Smooth muscle cell (in vitro differentiated cells): ENCODE data around the gene CNPPD1. TPM values are rescaled to one million over a fixed set of nuclear protein-coding genes. Genes with fewer than 3 reads are reported as not detected.

ENCODE experiments used
- DNase-seq: peaks from one replicate; lab custom pipeline; 2025; ENCODE audit not compliant: unreplicated experiment; lab: John Stamatoyannopoulos, UW
- H2AFZ ChIP-seq: fragments of 200-600 bp; sonication (generic); 2 replicates; pipeline ENCODE4 v1.6.0; 2016; ENCODE audit warnings: antibody characterized with exemption, low read depth, mild to moderate bottlenecking
- H3F3A ChIP-seq: fragments of 200-600 bp; sonication (generic); 2 replicates; pipeline ENCODE4 v1.6.0; 2017; ENCODE audit warnings: antibody characterized with exemption, low read depth
- H3K27ac ChIP-seq: fragments of 200-600 bp; sonication (generic); 2 replicates; pipeline ENCODE4 v1.5.1; 2016; ENCODE audit warnings: low read depth, mild to moderate bottlenecking
- H3K27me3 ChIP-seq: fragments of 200-600 bp; sonication (generic); 2 replicates; pipeline ENCODE4 v1.6.1; 2016; ENCODE audit warnings: low read depth, mild to moderate bottlenecking
- H3K36me3 ChIP-seq: fragments of 200-600 bp; sonication (generic); 2 replicates; pipeline ENCODE4 v1.5.1; 2016; ENCODE audit warnings: low read depth
- H3K4me1 ChIP-seq: fragments of 200-600 bp; sonication (generic); 2 replicates; pipeline ENCODE4 v1.5.1; 2016; ENCODE audit warnings: low read depth
- H3K4me2 ChIP-seq: fragments of 200-600 bp; sonication (generic); 2 replicates; pipeline ENCODE4 v1.6.0; 2016; ENCODE audit warnings: mild to moderate bottlenecking
- H3K4me3 ChIP-seq: fragments of 200-600 bp; sonication (generic); 2 replicates; pipeline ENCODE4 v1.5.1; 2016; ENCODE audit warnings: mild to moderate bottlenecking
- H3K79me2 ChIP-seq: fragments of 200-600 bp; sonication (generic); 2 replicates; pipeline ENCODE4 v1.6.0; 2016; ENCODE audit warnings: low read depth, mild to moderate bottlenecking
- H3K9ac ChIP-seq: fragments of 200-600 bp; sonication (generic); 2 replicates; pipeline ENCODE4 v1.6.0; 2016; ENCODE audit warnings: low read depth
- H3K9me3 ChIP-seq: fragments of 200-600 bp; sonication (generic); replicated peaks from 2 replicates; pipeline ENCODE4 v1.5.1; 2016; ENCODE audit warnings: low read depth
- H4K20me1 ChIP-seq: fragments of 200-600 bp; sonication (generic); 2 replicates; pipeline ENCODE4 v1.6.0; 2016; ENCODE audit warnings: low read depth
- WGBS: methylation state at CpG from one replicate; pipeline ENCODE4 v1.1.7; 2016; ENCODE audit warnings: low lambda C conversion rate; 5-methylcytosine and 5-hydroxymethylcytosine counted together
- polyA plus RNA-seq: library from polyadenylated mRNA; unstranded; fragments of >200 nt; fragmentation: Nextera tagmentation; extraction: Ambion mirVana; gene quantifications from 2 replicates; pipeline ENCODE4 v1.2.1, GENCODE V29; 2016
- total RNA-seq: library from RNA; depleted of rRNA; stranded (reverse); fragments of >200 nt; gene quantifications from 2 replicates; pipeline ENCODE4 v1.2.3, GENCODE V29; 2014
- TF ChIP-seq, protein P1 (sequence below): fragments of 200-600 bp; sonication (generic); IDR thresholded peaks from 2 replicates; pipeline ENCODE4 v1.5.1; 2017; ENCODE audit warnings: borderline replicate concordance, mild to moderate bottlenecking, antibody characterized with exemption; ENCODE audit not compliant: insufficient read depth, poor library complexity, severe bottlenecking

The CNPPD1 gene
- total and polyA plus RNA-seq, 2 experiments from 2014 or later = 14.8 to 26.0 TPM

DNA sequence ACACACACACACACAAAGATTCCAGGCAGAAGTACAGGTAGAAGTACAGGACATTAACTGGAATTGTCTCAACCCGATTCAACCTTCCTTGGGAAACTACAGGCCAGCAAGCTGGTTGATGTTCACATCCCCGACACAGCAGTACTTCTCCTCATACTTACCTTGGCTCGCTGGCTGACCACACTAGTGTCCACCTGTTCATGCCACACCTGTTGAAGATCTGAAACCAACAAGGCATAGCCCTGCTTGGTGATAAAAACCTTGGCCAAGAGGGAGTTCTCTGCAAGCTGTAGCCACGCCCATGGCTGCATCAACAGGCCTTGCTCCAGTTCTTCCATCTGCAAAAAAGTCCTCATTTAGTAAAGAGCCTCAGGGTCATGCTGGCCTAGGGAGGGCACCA is 18.7 kb downstream of the CNPPD1 start:
- DNase-seq = no peak
- TF ChIP-seq, protein P1, sequence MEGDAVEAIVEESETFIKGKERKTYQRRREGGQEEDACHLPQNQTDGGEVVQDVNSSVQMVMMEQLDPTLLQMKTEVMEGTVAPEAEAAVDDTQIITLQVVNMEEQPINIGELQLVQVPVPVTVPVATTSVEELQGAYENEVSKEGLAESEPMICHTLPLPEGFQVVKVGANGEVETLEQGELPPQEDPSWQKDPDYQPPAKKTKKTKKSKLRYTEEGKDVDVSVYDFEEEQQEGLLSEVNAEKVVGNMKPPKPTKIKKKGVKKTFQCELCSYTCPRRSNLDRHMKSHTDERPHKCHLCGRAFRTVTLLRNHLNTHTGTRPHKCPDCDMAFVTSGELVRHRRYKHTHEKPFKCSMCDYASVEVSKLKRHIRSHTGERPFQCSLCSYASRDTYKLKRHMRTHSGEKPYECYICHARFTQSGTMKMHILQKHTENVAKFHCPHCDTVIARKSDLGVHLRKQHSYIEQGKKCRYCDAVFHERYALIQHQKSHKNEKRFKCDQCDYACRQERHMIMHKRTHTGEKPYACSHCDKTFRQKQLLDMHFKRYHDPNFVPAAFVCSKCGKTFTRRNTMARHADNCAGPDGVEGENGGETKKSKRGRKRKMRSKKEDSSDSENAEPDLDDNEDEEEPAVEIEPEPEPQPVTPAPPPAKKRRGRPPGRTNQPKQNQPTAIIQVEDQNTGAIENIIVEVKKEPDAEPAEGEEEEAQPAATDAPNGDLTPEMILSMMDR = no peak
- H3K27me3 ChIP-seq = no peaks in the 10 kb centered on the region
- no peaks in the 10 kb centered on the region for H4K20me1 ChIP-seq
- H2AFZ ChIP-seq = no peak overlapping the region
- WGBS = 94% methylated on average over 4 of the region's 4 CpGs
- H3K79me2 ChIP-seq = no peaks in the 10 kb centered on the region
- peaks cover 3% of the 10 kb centered on the region for H3K36me3 ChIP-seq
- no peak overlapping the region for H3K9ac ChIP-seq
- no peaks in the 10 kb centered on the region for H3F3A ChIP-seq
- H3K4me2 ChIP-seq = no peak overlapping the region
- H3K9me3 ChIP-seq = no peaks in the 10 kb centered on the region
- no peak overlapping the region for H3K4me3 ChIP-seq
- peaks cover 4% of the 10 kb centered on the region for H3K4me1 ChIP-seq
- no peak overlapping the region for H3K27ac ChIP-seq

DNA sequence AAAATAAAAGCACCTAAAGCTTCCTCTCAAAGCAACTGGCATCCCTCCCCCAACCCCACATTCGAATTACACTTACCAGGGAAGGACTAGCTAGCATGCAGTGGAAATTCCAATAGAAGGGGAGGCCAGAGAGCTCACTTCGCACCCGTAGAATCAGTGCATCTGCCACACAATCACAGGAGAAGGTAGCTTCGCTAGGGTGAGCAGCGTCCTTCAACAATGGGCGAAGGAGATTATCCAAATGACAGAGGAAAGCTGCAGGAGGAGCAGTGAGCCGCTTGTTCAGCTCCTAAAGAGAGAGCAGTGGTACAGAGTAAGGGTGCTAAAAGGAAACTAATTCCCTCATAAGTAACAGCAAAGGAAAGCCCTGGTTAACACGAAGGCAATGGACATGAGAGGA is 19.3 kb downstream of the CNPPD1 start:
- Histone ChIP-seq H3K4me3 (no peak overlapping the region), H3F3A (no peaks in the 10 kb centered on the region), H3K79me2 (no peaks in the 10 kb centered on the region), H3K27ac (no peak overlapping the region), H3K27me3 (no peaks in the 10 kb centered on the region), H3K9me3 (no peaks in the 10 kb centered on the region), H3K4me2 (no peak overlapping the region), H4K20me1 (no peaks in the 10 kb centered on the region), H3K9ac (no peak overlapping the region), H2AFZ (no peak overlapping the region), H3K4me1 (peaks cover 4% of the 10 kb centered on the region), H3K36me3 (peaks cover 3% of the 10 kb centered on the region)
- TF ChIP-seq, protein P1 = no peak
- DNase-seq = no peak
- WGBS = 84% methylated on average over 8 of the region's 8 CpGs

DNA sequence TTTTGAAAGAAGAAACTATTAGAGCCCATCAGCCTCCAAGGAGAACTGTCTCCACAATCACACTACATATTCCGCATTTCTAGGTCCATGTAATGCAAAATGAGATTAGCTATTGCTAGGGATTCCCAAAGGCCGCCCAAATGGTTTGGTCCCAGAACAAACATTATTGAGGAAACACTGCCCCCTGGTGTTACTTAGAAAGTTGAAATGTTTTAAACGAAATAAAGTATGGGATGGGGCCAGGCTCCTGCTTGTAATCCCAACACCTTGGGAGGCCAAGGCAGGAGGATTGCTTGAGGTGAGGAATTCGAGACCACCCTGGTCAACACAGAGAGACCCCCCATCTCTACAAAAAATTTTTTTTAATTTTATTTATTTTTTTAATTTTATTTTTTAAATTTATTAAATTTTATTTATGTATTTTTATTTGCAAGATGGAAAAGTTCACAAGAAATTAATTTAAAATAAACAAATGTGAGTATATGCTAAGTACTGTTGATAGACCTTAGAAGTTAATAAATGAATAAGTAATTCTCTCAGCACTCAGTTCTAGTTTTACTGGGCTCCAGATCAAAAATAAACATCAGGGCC is 21.6 kb downstream of the CNPPD1 start:
- Histone ChIP-seq H3K27ac (no peak overlapping the region), H3K36me3 (peaks cover 3% of the 10 kb centered on the region), H4K20me1 (no peaks in the 10 kb centered on the region), H3K9ac (no peak overlapping the region), H3K27me3 (no peaks in the 10 kb centered on the region), H2AFZ (no peak overlapping the region), H3K4me3 (no peak overlapping the region), H3K4me2 (no peak overlapping the region), H3K79me2 (no peaks in the 10 kb centered on the region), H3F3A (no peaks in the 10 kb centered on the region), H3K4me1 (peaks cover 4% of the 10 kb centered on the region), H3K9me3 (no peaks in the 10 kb centered on the region)
- WGBS = 14% methylated on average over 4 of the region's 4 CpGs
- no peak for DNase-seq
- TF ChIP-seq, protein P1 = peak; percentile 74

DNA sequence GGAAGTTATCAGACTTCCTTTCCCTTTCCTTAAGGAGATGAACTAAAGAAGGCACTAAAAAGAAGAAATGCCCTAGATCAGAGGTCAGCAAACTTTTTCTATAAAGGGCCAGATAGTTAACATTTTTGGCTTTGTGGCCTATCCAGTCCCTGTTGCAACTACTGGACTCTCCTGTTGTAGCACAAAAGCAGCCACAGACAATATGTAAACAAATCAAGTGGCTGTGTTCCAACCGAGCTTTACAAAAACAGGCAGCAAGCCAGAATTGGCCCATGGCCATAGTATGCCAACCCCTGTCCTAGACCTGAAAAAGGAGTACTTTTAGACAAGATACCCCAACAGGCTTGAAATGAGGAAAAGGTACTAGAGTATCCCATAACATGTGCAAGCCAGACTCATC is 27.1 kb downstream of the CNPPD1 start:
- WGBS = 35% methylated on average over 1 of the region's 1 CpG
- Histone ChIP-seq H3K27ac (no peak overlapping the region), H3K4me2 (no peak overlapping the region), H3K9ac (no peak overlapping the region), H3F3A (no peaks in the 10 kb centered on the region), H3K36me3 (peaks cover 3% of the 10 kb centered on the region), H3K9me3 (no peaks in the 10 kb centered on the region), H4K20me1 (no peaks in the 10 kb centered on the region), H3K4me1 (no peaks in the 10 kb centered on the region), H3K4me3 (no peak overlapping the region), H3K79me2 (no peaks in the 10 kb centered on the region), H2AFZ (no peak overlapping the region), H3K27me3 (no peaks in the 10 kb centered on the region)
- no peak for DNase-seq
- TF ChIP-seq, protein P1 = no peak
